Neural cell (in vitro differentiated cells): ENCODE measurements around the gene ABCC5. TPM values are rescaled to one million over a fixed set of nuclear protein-coding genes. Genes with fewer than 3 reads are reported as not detected.

Experiments used
- H2AFZ ChIP-seq: fragments of 200-600, 300-800 bp; sonication (generic), shearing (Covaris generic); 2 replicates; pipeline ENCODE4 v1.6.0; 2014; ENCODE audit warnings: low read depth, mild to moderate bottlenecking, antibody characterized with exemption, low read length, moderate library complexity
- H3F3A ChIP-seq: fragments of 200-600 bp; shearing (Covaris generic); 2 replicates; pipeline ENCODE4 v1.6.1; 2016; ENCODE audit warnings: mild to moderate bottlenecking, moderate library complexity, mixed read lengths, antibody characterized with exemption, low read length; ENCODE audit not compliant: insufficient read depth, poor library complexity, severe bottlenecking
- H3K27ac ChIP-seq: fragments of 200-600, 300-800 bp; sonication (generic), shearing (Covaris generic); 2 replicates; pipeline ENCODE4 v1.5.1; 2014; ENCODE audit warnings: mild to moderate bottlenecking, low read length, moderate library complexity
- H3K27me3 ChIP-seq: fragments of 300-800, 200-600 bp; sonication (generic), shearing (Covaris generic); 2 replicates; pipeline ENCODE4 v1.6.0; 2014; ENCODE audit warnings: mild to moderate bottlenecking, low read depth, low read length, moderate library complexity; ENCODE audit not compliant: insufficient read depth
- H3K36me3 ChIP-seq: fragments of 300-800, 200-600 bp; sonication (generic), shearing (Covaris generic); 2 replicates; pipeline ENCODE4 v1.5.1; 2014; ENCODE audit warnings: mild to moderate bottlenecking, antibody characterized with exemption, low read length, moderate library complexity; ENCODE audit not compliant: insufficient read depth
- H3K4me2 ChIP-seq: fragments of 300-800, 200-600 bp; sonication (generic), shearing (Covaris generic); 2 replicates; pipeline ENCODE4 v1.6.0; 2014; ENCODE audit warnings: mild to moderate bottlenecking, low read length
- H3K4me3 ChIP-seq: fragments of 300-800, 200-600 bp; sonication (generic), shearing (Covaris generic); 2 replicates; pipeline ENCODE4 v1.5.1; 2014; ENCODE audit warnings: mild to moderate bottlenecking, low read length, moderate library complexity
- H3K79me2 ChIP-seq: fragments of 200-600 bp; shearing (Covaris generic); replicated peaks from 2 replicates; pipeline ENCODE4 v1.6.0; 2014; ENCODE audit warnings: mild to moderate bottlenecking, low read length, moderate library complexity; ENCODE audit not compliant: insufficient read depth
- H3K9ac ChIP-seq: fragments of 300-800, 200-600 bp; sonication (generic), shearing (Covaris generic); 2 replicates; pipeline ENCODE4 v1.6.1; 2016; ENCODE audit warnings: mild to moderate bottlenecking, low read length, mixed read lengths
- H3K9me2 ChIP-seq: fragments of 200-600 bp; shearing (Covaris generic); 2 replicates; pipeline ENCODE4 v1.6.1; 2016; ENCODE audit warnings: mild to moderate bottlenecking, low read length, mixed read lengths; ENCODE audit not compliant: insufficient read depth
- H3K9me3 ChIP-seq: fragments of 200-600, 300-800 bp; sonication (generic), shearing (Covaris generic); 2 replicates; pipeline ENCODE4 v1.6.1; 2016; ENCODE audit warnings: mild to moderate bottlenecking, mixed run types, low read length, moderate library complexity, mixed read lengths
- H4K20me1 ChIP-seq: fragments of 200-600 bp; shearing (Covaris generic); 2 replicates; pipeline ENCODE4 v1.6.1; 2016; ENCODE audit warnings: mild to moderate bottlenecking, mixed run types; ENCODE audit not compliant: insufficient read depth
- EP300 ChIP-seq: fragments of 450-650 bp; conservative IDR thresholded peaks from 2 replicates; pipeline ENCODE4 v1.6.1; 2014; ENCODE audit warnings: antibody characterized with exemption, mild to moderate bottlenecking, moderate library complexity; ENCODE audit not compliant: poor library complexity, severe bottlenecking
- EZH2 ChIP-seq: fragments of 200-600, 300-800 bp; shearing (Covaris generic), sonication (generic); IDR thresholded peaks from 2 replicates; pipeline ENCODE4 v1.6.1; 2014; ENCODE audit warnings: antibody characterized with exemption, low read length, borderline replicate concordance, mild to moderate bottlenecking; ENCODE audit not compliant: insufficient read depth, poor library complexity, severe bottlenecking
- MXI1 ChIP-seq: fragments of 450-650 bp; conservative IDR thresholded peaks from 2 replicates; pipeline ENCODE4 v1.6.1; 2014; ENCODE audit warnings: antibody characterized with exemption, mild to moderate bottlenecking; ENCODE audit not compliant: poor library complexity, severe bottlenecking
- POLR2AphosphoS5 ChIP-seq: IDR thresholded peaks from 2 replicates; pipeline ENCODE4 v1.6.1; 2012
- RAD21 ChIP-seq: fragments of 450-650 bp; conservative IDR thresholded peaks from 2 replicates; pipeline ENCODE4 v1.6.1; 2014; ENCODE audit warnings: antibody characterized with exemption, mild to moderate bottlenecking, moderate library complexity
- SMC3 ChIP-seq: fragments of 450-650 bp; conservative IDR thresholded peaks from 2 replicates; pipeline ENCODE4 v1.6.1; 2014; ENCODE audit warnings: antibody characterized with exemption, mild to moderate bottlenecking, moderate library complexity; ENCODE audit not compliant: poor library complexity
- TAF1 ChIP-seq: IDR thresholded peaks from 2 replicates; pipeline ENCODE4 v1.6.1; 2012; ENCODE audit warnings: low read depth
- polyA plus RNA-seq: library from polyadenylated mRNA; depleted of rRNA; stranded (reverse); fragments of >200 nt; gene quantifications from 2 replicates; pipeline ENCODE4 v1.2.3, GENCODE V29; 2014
- TF ChIP-seq, protein P1 (sequence below): fragments of 450-650 bp; IDR thresholded peaks from 2 replicates; pipeline ENCODE4 v1.5.1; 2014; ENCODE audit warnings: antibody characterized with exemption, mild to moderate bottlenecking, moderate library complexity; ENCODE audit not compliant: poor library complexity, severe bottlenecking
- TF ChIP-seq, protein P2 (sequence below): IDR thresholded peaks from 2 replicates; pipeline ENCODE4 v1.6.1; 2012; ENCODE audit warnings: borderline replicate concordance

ABCC5 gene
- polyA plus RNA-seq, 1 donor from 2014 or later, result 227 TPM

DNA sequence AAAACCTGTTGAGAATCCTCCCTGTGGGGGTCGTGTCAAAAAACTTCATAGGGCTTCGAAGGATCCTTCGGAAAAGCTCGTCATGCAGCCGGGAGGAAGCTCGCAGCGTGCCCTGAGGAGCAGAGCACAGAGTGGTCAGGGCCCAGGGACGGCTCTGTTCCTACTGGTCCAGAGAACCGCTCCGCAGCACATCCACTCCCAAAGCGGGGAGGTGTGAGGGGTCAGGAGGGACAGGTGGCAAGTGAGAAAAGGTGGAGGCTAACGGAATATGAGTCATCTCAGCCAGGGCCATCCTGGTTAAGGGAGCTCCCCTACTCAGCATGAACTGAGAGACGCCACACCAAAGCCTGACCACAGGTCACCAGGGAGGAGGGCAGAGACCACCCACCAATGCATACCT lies 66.2 kb downstream of the ABCC5 start:
- no peak overlapping the region for H3K27ac ChIP-seq
- no peak overlapping the region for H3K9ac ChIP-seq
- no peak overlapping the region for H3K4me3 ChIP-seq
- H3K79me2 ChIP-seq, result no peaks in the 10 kb centered on the region
- H2AFZ ChIP-seq, result no peak overlapping the region
- H3K36me3 ChIP-seq, result peaks cover 8% of the 10 kb centered on the region
- H3K9me2 ChIP-seq, result no peaks in the 10 kb centered on the region
- H4K20me1 ChIP-seq, result no peaks in the 10 kb centered on the region
- no peaks in the 10 kb centered on the region for H3K9me3 ChIP-seq
- H3F3A ChIP-seq, result no peaks in the 10 kb centered on the region
- no peaks in the 10 kb centered on the region for H3K27me3 ChIP-seq
- no peak for TF ChIP-seq SMC3
- no peak for TF ChIP-seq RAD21
- H3K4me2 ChIP-seq, result no peak overlapping the region

- peaks cover 16% of the 10 kb centered on the region for H3K36me3 ChIP-seq
- no peak overlapping the region for H2AFZ ChIP-seq
- TF ChIP-seq TAF1, result no peak
- no peaks in the 10 kb centered on the region for H3K79me2 ChIP-seq
- no peak overlapping the region for H3K4me3 ChIP-seq
- no peak overlapping the region for H3K4me2 ChIP-seq
- no peaks in the 10 kb centered on the region for H3K27me3 ChIP-seq
- H3K9me3 ChIP-seq, result no peaks in the 10 kb centered on the region
- H4K20me1 ChIP-seq, result no peaks in the 10 kb centered on the region
- H3K9me2 ChIP-seq, result no peaks in the 10 kb centered on the region
- no peak overlapping the region for H3K9ac ChIP-seq
- no peaks in the 10 kb centered on the region for H3F3A ChIP-seq
- H3K27ac ChIP-seq, result no peak overlapping the region
These were observed 68.0 kb downstream of the ABCC5 start for GRCh38 chr3:183949690-183950089.

GRCh38 chr3:183946037-183946436 lies 71.6 kb downstream of the ABCC5 start:
- peaks cover 16% of the 10 kb centered on the region for H3K36me3 ChIP-seq
- TF ChIP-seq SMC3 (no peak), RAD21 (no peak)
- TF ChIP-seq, protein P1, sequence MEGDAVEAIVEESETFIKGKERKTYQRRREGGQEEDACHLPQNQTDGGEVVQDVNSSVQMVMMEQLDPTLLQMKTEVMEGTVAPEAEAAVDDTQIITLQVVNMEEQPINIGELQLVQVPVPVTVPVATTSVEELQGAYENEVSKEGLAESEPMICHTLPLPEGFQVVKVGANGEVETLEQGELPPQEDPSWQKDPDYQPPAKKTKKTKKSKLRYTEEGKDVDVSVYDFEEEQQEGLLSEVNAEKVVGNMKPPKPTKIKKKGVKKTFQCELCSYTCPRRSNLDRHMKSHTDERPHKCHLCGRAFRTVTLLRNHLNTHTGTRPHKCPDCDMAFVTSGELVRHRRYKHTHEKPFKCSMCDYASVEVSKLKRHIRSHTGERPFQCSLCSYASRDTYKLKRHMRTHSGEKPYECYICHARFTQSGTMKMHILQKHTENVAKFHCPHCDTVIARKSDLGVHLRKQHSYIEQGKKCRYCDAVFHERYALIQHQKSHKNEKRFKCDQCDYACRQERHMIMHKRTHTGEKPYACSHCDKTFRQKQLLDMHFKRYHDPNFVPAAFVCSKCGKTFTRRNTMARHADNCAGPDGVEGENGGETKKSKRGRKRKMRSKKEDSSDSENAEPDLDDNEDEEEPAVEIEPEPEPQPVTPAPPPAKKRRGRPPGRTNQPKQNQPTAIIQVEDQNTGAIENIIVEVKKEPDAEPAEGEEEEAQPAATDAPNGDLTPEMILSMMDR, result no peak
- no peaks in the 10 kb centered on the region for H4K20me1 ChIP-seq
- no peak overlapping the region for H3K9ac ChIP-seq
- H3K27ac ChIP-seq, result no peak overlapping the region
- no peaks in the 10 kb centered on the region for H3K9me2 ChIP-seq
- H3K4me2 ChIP-seq, result no peak overlapping the region
- no peak overlapping the region for H2AFZ ChIP-seq
- no peaks in the 10 kb centered on the region for H3F3A ChIP-seq
- H3K9me3 ChIP-seq, result no peaks in the 10 kb centered on the region
- H3K4me3 ChIP-seq, result no peak overlapping the region
- H3K27me3 ChIP-seq, result no peaks in the 10 kb centered on the region
- no peaks in the 10 kb centered on the region for H3K79me2 ChIP-seq

DNA sequence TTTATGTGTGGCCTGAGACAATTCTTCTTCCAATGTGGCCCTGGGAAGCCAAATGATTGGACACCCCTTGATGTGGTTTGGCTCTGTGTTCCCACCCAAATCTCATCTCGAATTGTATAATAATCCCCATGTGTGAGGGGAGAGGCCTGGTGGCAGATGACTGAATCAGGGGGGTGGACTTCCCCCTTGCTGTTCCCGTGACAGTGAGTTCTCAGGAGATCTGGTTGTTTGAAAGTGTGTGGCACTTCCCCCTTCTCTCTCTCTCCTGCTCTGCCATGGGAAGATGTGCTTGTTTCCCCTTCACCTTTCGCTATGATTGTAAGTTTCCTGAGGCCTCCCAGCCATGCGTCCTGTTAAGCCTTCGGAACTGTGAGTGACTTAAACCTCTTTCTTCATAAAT lies 72.9 kb downstream of the ABCC5 start:
- H3K4me3 ChIP-seq, result no peak overlapping the region
- H3K36me3 ChIP-seq, result peaks cover 16% of the 10 kb centered on the region
- no peak for TF ChIP-seq TAF1
- TF ChIP-seq, protein P1, result no peak
- no peak for TF ChIP-seq MXI1
- TF ChIP-seq, protein P2, sequence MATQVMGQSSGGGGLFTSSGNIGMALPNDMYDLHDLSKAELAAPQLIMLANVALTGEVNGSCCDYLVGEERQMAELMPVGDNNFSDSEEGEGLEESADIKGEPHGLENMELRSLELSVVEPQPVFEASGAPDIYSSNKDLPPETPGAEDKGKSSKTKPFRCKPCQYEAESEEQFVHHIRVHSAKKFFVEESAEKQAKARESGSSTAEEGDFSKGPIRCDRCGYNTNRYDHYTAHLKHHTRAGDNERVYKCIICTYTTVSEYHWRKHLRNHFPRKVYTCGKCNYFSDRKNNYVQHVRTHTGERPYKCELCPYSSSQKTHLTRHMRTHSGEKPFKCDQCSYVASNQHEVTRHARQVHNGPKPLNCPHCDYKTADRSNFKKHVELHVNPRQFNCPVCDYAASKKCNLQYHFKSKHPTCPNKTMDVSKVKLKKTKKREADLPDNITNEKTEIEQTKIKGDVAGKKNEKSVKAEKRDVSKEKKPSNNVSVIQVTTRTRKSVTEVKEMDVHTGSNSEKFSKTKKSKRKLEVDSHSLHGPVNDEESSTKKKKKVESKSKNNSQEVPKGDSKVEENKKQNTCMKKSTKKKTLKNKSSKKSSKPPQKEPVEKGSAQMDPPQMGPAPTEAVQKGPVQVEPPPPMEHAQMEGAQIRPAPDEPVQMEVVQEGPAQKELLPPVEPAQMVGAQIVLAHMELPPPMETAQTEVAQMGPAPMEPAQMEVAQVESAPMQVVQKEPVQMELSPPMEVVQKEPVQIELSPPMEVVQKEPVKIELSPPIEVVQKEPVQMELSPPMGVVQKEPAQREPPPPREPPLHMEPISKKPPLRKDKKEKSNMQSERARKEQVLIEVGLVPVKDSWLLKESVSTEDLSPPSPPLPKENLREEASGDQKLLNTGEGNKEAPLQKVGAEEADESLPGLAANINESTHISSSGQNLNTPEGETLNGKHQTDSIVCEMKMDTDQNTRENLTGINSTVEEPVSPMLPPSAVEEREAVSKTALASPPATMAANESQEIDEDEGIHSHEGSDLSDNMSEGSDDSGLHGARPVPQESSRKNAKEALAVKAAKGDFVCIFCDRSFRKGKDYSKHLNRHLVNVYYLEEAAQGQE, result no peak
- TF ChIP-seq POLR2AphosphoS5, result no peak
- no peak for TF ChIP-seq EZH2
- no peak for TF ChIP-seq RAD21
- no peak for TF ChIP-seq EP300
- no peak for TF ChIP-seq SMC3
- no peaks in the 10 kb centered on the region for H3K9me3 ChIP-seq
- no peak overlapping the region for H3K9ac ChIP-seq
- H3K27ac ChIP-seq, result no peak overlapping the region
- H3K27me3 ChIP-seq, result no peaks in the 10 kb centered on the region
- no peak overlapping the region for H3K4me2 ChIP-seq
- no peaks in the 10 kb centered on the region for H3K79me2 ChIP-seq
- H2AFZ ChIP-seq, result no peak overlapping the region
- H3K9me2 ChIP-seq, result no peaks in the 10 kb centered on the region
- H3F3A ChIP-seq, result no peaks in the 10 kb centered on the region
- H4K20me1 ChIP-seq, result no peaks in the 10 kb centered on the region
